ENCODE data around the gene TBX10.

TBX10 gene

GRCh38 chr11:67652965-67653845 is 13.6 kb upstream of the TBX10 start:
- TF ChIP-seq EZH2phosphoT487 (conservative IDR thresholded peaks at IDR 0.05; ENCODE audit: low read length) (no peak), CTCF (IDR thresholded peaks at IDR 0.05; ENCODE audit: insufficient read depth, low read length, poor library complexity, severe bottlenecking) (no peak)
- no peak overlapping the region for H3K9ac ChIP-seq (ENCODE audit: low read length)
- peaks cover 9% of the 10 kb centered on the region; the same call in 1 of the 2 replicates for H3K36me3 ChIP-seq (ENCODE audit: low read length)
- H3K27me3 ChIP-seq (ENCODE audit: low read length), result no peaks in the 10 kb centered on the region
- no peak overlapping the region for H2AFZ ChIP-seq (ENCODE audit: low read depth, low read length, severe bottlenecking)
- H3K9me3 ChIP-seq (ENCODE audit: insufficient read depth, low read length), result peaks cover 29% of the 10 kb centered on the region
- H3K4me3 ChIP-seq (ENCODE audit: insufficient read depth, low read length, poor library complexity, severe bottlenecking), result no peak overlapping the region
- H3K27ac ChIP-seq (ENCODE audit: low read depth, low read length), result no peak overlapping the region; the same call in 1 of the 2 replicates
- no peak overlapping the region for H3K4me2 ChIP-seq (ENCODE audit: low read depth, low read length, poor library complexity, severe bottlenecking)
- no peaks in the 10 kb centered on the region for H4K20me1 ChIP-seq (ENCODE audit: low read depth, low read length)
- H3F3A ChIP-seq (ENCODE audit: insufficient read depth), result peaks cover 49% of the 10 kb centered on the region
- no peaks in the 10 kb centered on the region for H3K9me2 ChIP-seq (replicated peaks; ENCODE audit: insufficient read depth, low read length)
- no peaks in the 10 kb centered on the region for H3K79me2 ChIP-seq (ENCODE audit: insufficient read depth, low read length)

GRCh38 chr11:67651976-67652781 is 12.6 kb upstream of the TBX10 start:
- H3K9me3 ChIP-seq (ENCODE audit: insufficient read depth, low read length), result peaks cover 22% of the 10 kb centered on the region
- no peak for TF ChIP-seq EZH2phosphoT487 (conservative IDR thresholded peaks at IDR 0.05; ENCODE audit: low read length)
- TF ChIP-seq CTCF (IDR thresholded peaks at IDR 0.05; ENCODE audit: insufficient read depth, low read length, poor library complexity, severe bottlenecking), result no peak
- no peak overlapping the region for H2AFZ ChIP-seq (ENCODE audit: low read depth, low read length, severe bottlenecking)
- no peak overlapping the region for H3K9ac ChIP-seq (ENCODE audit: low read length)
- peaks cover 49% of the 10 kb centered on the region for H3F3A ChIP-seq (ENCODE audit: insufficient read depth)
- H3K9me2 ChIP-seq (replicated peaks; ENCODE audit: insufficient read depth, low read length), result no peaks in the 10 kb centered on the region
- peak overlapping the region; percentile 97 for H3K27ac ChIP-seq (ENCODE audit: low read depth, low read length)
- H3K36me3 ChIP-seq (ENCODE audit: low read length), result peaks cover 2% of the 10 kb centered on the region; the same call in 1 of the 2 replicates
- no peak overlapping the region for H3K4me2 ChIP-seq (ENCODE audit: low read depth, low read length, poor library complexity, severe bottlenecking)
- H3K4me3 ChIP-seq (ENCODE audit: insufficient read depth, low read length, poor library complexity, severe bottlenecking), result no peak overlapping the region
- no peaks in the 10 kb centered on the region for H3K79me2 ChIP-seq (ENCODE audit: insufficient read depth, low read length)
- H4K20me1 ChIP-seq (ENCODE audit: low read depth, low read length), result no peaks in the 10 kb centered on the region
- no peaks in the 10 kb centered on the region for H3K27me3 ChIP-seq (ENCODE audit: low read length)

GRCh38 chr11:67649634-67650510 is 10.3 kb upstream of the TBX10 start:
- peaks cover 6% of the 10 kb centered on the region; the same call in 1 of the 2 replicates for H3K9me3 ChIP-seq (ENCODE audit: insufficient read depth, low read length)
- H3K4me3 ChIP-seq (ENCODE audit: insufficient read depth, low read length, poor library complexity, severe bottlenecking), result peak overlapping the region; percentile 24
- no peaks in the 10 kb centered on the region for H3K36me3 ChIP-seq (ENCODE audit: low read length)
- H2AFZ ChIP-seq (ENCODE audit: low read depth, low read length, severe bottlenecking), result no peak overlapping the region
- peak overlapping the region; percentile 97 for H3K27ac ChIP-seq (ENCODE audit: low read depth, low read length)
- TF ChIP-seq EZH2phosphoT487 (conservative IDR thresholded peaks at IDR 0.05; ENCODE audit: low read length) (no peak), CTCF (IDR thresholded peaks at IDR 0.05; ENCODE audit: insufficient read depth, low read length, poor library complexity, severe bottlenecking) (no peak)
- no peaks in the 10 kb centered on the region for H4K20me1 ChIP-seq (ENCODE audit: low read depth, low read length)
- H3K9ac ChIP-seq (ENCODE audit: low read length), result peak overlapping the region; percentile 40
- peak overlapping the region; percentile 61 for H3K4me2 ChIP-seq (ENCODE audit: low read depth, low read length, poor library complexity, severe bottlenecking)
- no peaks in the 10 kb centered on the region for H3K79me2 ChIP-seq (ENCODE audit: insufficient read depth, low read length)
- H3F3A ChIP-seq (ENCODE audit: insufficient read depth), result peaks cover 60% of the 10 kb centered on the region
- H3K9me2 ChIP-seq (replicated peaks; ENCODE audit: insufficient read depth, low read length), result no peaks in the 10 kb centered on the region
- H3K27me3 ChIP-seq (ENCODE audit: low read length), result no peaks in the 10 kb centered on the region
